ENCODE measurements around the gene IGSF21.

The IGSF21 gene

DNA sequence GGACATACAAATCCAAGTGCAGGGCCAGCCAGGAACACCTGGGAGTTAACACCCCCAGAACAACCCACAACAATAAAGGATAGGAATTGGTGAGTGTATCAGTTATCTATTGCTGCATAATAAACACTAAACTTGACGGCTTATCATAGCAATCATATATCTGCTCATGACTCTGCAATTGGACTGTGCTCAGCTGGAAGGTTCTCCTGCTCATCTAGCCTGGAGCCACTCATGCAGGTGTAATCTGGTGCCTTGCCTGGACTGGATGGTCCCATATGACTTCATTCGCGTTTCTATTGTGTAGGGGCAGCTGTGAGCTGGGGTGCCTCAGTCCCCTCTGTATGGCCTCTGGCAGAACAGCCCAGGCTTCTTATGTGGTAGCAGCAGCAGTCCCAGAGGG is 296.9 kb downstream of the IGSF21 start:
- Histone ChIP-seq H3K9me2 (replicated peaks; ENCODE audit: insufficient read depth, low read length) (no peaks in the 10 kb centered on the region), H3K4me2 (ENCODE audit: low read depth, low read length) (no peak overlapping the region), H3K4me3 (ENCODE audit: low read length) (no peak overlapping the region), H4K20me1 (ENCODE audit: insufficient read depth, low read length) (no peaks in the 10 kb centered on the region), H3F3A (ENCODE audit: insufficient read depth, low read length) (no peaks in the 10 kb centered on the region), H3K4me1 (ENCODE audit: low read length) (no peaks in the 10 kb centered on the region), H3K9ac (ENCODE audit: low read length) (no peak overlapping the region), H2AFZ (ENCODE audit: low read length) (no peak overlapping the region), H3K27me3 (replicated peaks; ENCODE audit: insufficient read depth, low read length) (peaks cover 93% of the 10 kb centered on the region), H3K79me2 (ENCODE audit: low read length) (no peaks in the 10 kb centered on the region), H3K9me3 (replicated peaks; ENCODE audit: insufficient read depth, low read length) (no peaks in the 10 kb centered on the region), H3K36me3 (replicated peaks; ENCODE audit: insufficient read depth, low read length) (no peaks in the 10 kb centered on the region), H3K27ac (ENCODE audit: low read length) (no peak overlapping the region)
- no peak for DNase-seq
- no peak for TF ChIP-seq EZH2 (optimal IDR thresholded peaks at IDR 0.05; ENCODE audit: low read depth, low read length)

DNA sequence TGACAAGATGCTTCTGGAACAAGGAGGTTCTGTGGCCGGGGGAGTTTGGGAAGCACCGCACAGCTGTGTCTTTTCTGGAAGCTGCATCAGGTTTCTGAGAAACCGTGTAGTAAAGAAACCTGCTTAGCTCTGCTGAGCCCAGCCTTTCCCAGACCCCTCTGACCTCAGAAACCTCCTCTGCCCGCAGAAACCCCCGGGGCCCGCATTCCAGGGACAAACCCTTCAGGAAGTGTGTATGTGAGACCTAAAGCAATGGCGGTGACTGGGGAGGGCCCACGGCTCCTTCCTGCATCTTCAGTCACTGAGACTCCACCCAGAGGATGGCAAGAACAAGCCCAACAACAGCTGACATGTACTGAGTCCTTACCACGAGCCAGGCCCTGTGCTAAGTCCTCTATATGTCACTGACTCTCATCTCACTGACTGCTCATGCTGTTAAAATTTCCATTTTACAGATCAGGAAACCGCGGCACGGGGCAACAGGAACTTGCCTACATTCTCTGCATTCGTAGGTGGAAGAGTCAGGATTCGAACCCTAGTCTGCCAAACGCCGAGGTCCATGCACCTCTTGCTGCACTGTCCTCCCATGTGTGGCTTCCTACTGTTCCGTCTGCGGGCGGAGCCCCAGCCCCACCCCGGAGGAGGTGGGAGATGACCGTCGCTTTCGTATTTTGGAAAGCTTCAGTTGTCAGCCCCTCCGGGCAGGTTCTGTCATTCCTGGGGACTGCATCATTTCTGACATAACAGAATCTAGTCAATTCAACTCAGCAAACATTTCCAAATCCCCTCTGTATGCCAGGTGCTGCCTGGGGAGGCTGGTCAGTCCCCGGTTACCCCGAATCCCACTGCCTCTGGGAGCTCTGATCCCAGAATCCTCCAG is 299.8 kb downstream of the IGSF21 start:
- Histone ChIP-seq H3K9me3 (replicated peaks; ENCODE audit: insufficient read depth, low read length) (no peaks in the 10 kb centered on the region), H2AFZ (ENCODE audit: low read length) (no peak overlapping the region), H3F3A (ENCODE audit: insufficient read depth, low read length) (no peaks in the 10 kb centered on the region), H3K4me1 (ENCODE audit: low read length) (no peaks in the 10 kb centered on the region), H3K27ac (ENCODE audit: low read length) (no peak overlapping the region), H3K9ac (ENCODE audit: low read length) (no peak overlapping the region), H3K4me2 (ENCODE audit: low read depth, low read length) (no peak overlapping the region), H3K4me3 (ENCODE audit: low read length) (no peak overlapping the region), H3K9me2 (replicated peaks; ENCODE audit: insufficient read depth, low read length) (no peaks in the 10 kb centered on the region), H3K79me2 (ENCODE audit: low read length) (no peaks in the 10 kb centered on the region), H4K20me1 (ENCODE audit: insufficient read depth, low read length) (no peaks in the 10 kb centered on the region), H3K27me3 (replicated peaks; ENCODE audit: insufficient read depth, low read length) (peaks cover 97% of the 10 kb centered on the region), H3K36me3 (replicated peaks; ENCODE audit: insufficient read depth, low read length) (no peaks in the 10 kb centered on the region)
- TF ChIP-seq EZH2phosphoT487 (IDR thresholded peaks at IDR 0.05; ENCODE audit: low read length), result no peak
- no peak for TF ChIP-seq EZH2 (optimal IDR thresholded peaks at IDR 0.05; ENCODE audit: low read depth, low read length)
- TF ChIP-seq, protein P1, sequence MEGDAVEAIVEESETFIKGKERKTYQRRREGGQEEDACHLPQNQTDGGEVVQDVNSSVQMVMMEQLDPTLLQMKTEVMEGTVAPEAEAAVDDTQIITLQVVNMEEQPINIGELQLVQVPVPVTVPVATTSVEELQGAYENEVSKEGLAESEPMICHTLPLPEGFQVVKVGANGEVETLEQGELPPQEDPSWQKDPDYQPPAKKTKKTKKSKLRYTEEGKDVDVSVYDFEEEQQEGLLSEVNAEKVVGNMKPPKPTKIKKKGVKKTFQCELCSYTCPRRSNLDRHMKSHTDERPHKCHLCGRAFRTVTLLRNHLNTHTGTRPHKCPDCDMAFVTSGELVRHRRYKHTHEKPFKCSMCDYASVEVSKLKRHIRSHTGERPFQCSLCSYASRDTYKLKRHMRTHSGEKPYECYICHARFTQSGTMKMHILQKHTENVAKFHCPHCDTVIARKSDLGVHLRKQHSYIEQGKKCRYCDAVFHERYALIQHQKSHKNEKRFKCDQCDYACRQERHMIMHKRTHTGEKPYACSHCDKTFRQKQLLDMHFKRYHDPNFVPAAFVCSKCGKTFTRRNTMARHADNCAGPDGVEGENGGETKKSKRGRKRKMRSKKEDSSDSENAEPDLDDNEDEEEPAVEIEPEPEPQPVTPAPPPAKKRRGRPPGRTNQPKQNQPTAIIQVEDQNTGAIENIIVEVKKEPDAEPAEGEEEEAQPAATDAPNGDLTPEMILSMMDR (IDR thresholded peaks at IDR 0.05; ENCODE audit: low read length), result no peak
- DNase-seq, result no peak

DNA sequence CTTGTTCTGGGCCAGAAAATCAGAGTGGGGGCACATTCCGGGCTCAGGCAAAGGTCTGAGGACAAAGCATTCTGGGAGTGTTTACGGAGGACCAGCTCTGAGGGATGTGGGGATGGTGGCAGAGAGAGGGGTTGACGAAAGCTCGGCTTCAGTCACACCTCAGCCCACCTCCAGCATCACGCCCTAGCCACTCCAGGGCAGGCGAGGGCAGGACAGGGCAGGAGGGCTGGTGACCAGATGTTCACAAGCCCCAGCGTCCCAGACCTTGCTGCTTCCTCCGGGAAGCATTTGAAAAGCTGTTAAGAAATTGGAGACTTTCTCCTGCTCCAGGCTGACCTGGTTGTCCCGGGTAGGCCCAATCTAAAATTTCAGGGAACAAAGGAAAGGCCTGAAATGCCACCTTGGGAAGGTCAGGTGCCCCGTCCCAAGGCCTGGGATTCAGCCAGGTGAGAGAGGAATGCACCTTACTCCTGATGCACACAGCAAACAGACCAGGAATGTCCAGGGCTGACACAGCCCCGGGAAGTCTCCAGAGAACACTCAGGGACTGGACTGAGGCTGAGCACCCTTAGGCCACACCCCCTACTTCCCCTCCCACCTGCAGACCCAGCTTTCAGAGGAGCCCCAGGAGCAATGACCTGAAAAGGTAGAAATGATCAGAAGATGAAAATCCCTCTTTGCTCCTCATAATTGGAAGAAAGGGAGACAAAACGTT is 301.2 kb downstream of the IGSF21 start:
- Histone ChIP-seq H3K36me3 (replicated peaks; ENCODE audit: insufficient read depth, low read length) (no peaks in the 10 kb centered on the region), H4K20me1 (ENCODE audit: insufficient read depth, low read length) (no peaks in the 10 kb centered on the region), H3K9ac (ENCODE audit: low read length) (no peak overlapping the region), H2AFZ (ENCODE audit: low read length) (no peak overlapping the region), H3K4me1 (ENCODE audit: low read length) (no peaks in the 10 kb centered on the region), H3K79me2 (ENCODE audit: low read length) (no peaks in the 10 kb centered on the region), H3K4me2 (ENCODE audit: low read depth, low read length) (no peak overlapping the region), H3K27me3 (replicated peaks; ENCODE audit: insufficient read depth, low read length) (peaks cover 96% of the 10 kb centered on the region), H3F3A (ENCODE audit: insufficient read depth, low read length) (no peaks in the 10 kb centered on the region), H3K9me2 (replicated peaks; ENCODE audit: insufficient read depth, low read length) (no peaks in the 10 kb centered on the region), H3K4me3 (ENCODE audit: low read length) (no peak overlapping the region), H3K27ac (ENCODE audit: low read length) (no peak overlapping the region), H3K9me3 (replicated peaks; ENCODE audit: insufficient read depth, low read length) (no peaks in the 10 kb centered on the region)
- no peak for DNase-seq
- TF ChIP-seq EZH2 (optimal IDR thresholded peaks at IDR 0.05; ENCODE audit: low read depth, low read length) (no peak), EZH2phosphoT487 (IDR thresholded peaks at IDR 0.05; ENCODE audit: low read length) (no peak)
- TF ChIP-seq, protein P1 (IDR thresholded peaks at IDR 0.05; ENCODE audit: low read length), result no peak
